Psoas muscle (tissue), 8 donors: ENCODE measurements around the gene MSX1. TPM values are rescaled to one million over a fixed set of nuclear protein-coding genes. Genes with fewer than 3 reads are reported as not detected.

Experiments
- ATAC-seq, 4 donors: fragments of 200-7000 bp; cut with Tn5 transposase; one replicate each; pipeline ENCODE4 v1.9.1; 2020; ENCODE audit warnings: moderate library complexity in 3 of 4, mild to moderate bottlenecking in 2 of 4
- DNase-seq, 2 donors: peaks; one replicate each; pipeline ENCODE4 v3.0.0-alpha.2; 2020
- H3K27ac ChIP-seq: fragments of 200-600 bp; one replicate; pipeline ENCODE4 v1.8.0; 2022
- H3K27me3 ChIP-seq, 3 donors: fragments of 200-600 bp in 1 of 3; one replicate each; pipeline versions ENCODE4 v1.6.1 to v1.8.0; 2013 to 2022; ENCODE audit warnings: low read length in 2 of 3, mild to moderate bottlenecking in 2 of 3, moderate library complexity in 1 of 3; ENCODE audit not compliant: insufficient read depth in 3 of 3
- H3K36me3 ChIP-seq, 2 donors: fragments of 200-600 bp in 1 of 2; one replicate each; pipeline versions ENCODE4 v1.6.1 to v1.8.0; 2013 to 2022; ENCODE audit warnings: low read depth in 1 of 2, mild to moderate bottlenecking in 1 of 2, moderate library complexity in 1 of 2; ENCODE audit not compliant: insufficient read depth in 1 of 2
- H3K4me1 ChIP-seq: fragments of 200-600 bp; one replicate; pipeline ENCODE4 v1.8.0; 2022
- H3K4me3 ChIP-seq: fragments of 200-600 bp; one replicate; pipeline ENCODE4 v1.8.0; 2022; ENCODE audit warnings: mild to moderate bottlenecking
- H3K9me3 ChIP-seq: fragments of 200-600 bp; one replicate; pipeline ENCODE4 v1.8.0; 2022
- CTCF ChIP-seq: fragments of 200-600 bp; IDR thresholded peaks from one replicate; pipeline ENCODE4 v1.8.0; 2022; ENCODE audit warnings: antibody characterized with exemption
- WGBS, 3 donors: extraction: QIAGEN DNeasy Blood & Tissue Kit; methylation state at CpG; one replicate each; pipeline versions ENCODE4 v1.1.6 to v1.1.7; 2013; 5-methylcytosine and 5-hydroxymethylcytosine counted together
- intact Hi-C, 2 donors: fragments of 100-400 bp; cut with DNase I; formaldehyde crosslinking; loops; one replicate each; pipeline versions ENCODE4 v1.11.0 to v1.14.2; 2022
- polyA plus RNA-seq, 3 donors: library from polyadenylated mRNA; stranded (reverse); fragments of 200-250 nt; gene quantifications; one replicate each; pipeline ENCODE4 v1.2.3, GENCODE V29; 2013
- total RNA-seq, 4 donors: library from RNA; stranded (reverse); fragmentation: NEBNext Ultra II Directional in 2 of 4; extraction: Animal tissue kit (Norgen Biotek cat#: 25700) in 2 of 4; gene quantifications; one replicate each; pipeline versions ENCODE4 v1.2.1 to v1.2.4, GENCODE V29; 2021 to 2023
- donor health status: healthy with polysubstance abuse.
- donor health status: DM: no; HTN: no; CAD: no; lungs with moderate emphysema.
- donor health status: Bipolar disorder and iron deficiency.
- donor health status: healthy.
- donor health status: DM: yes; HTN: yes; CAD: no.
- donor health status: DM: no; HTN: no; CAD: no.
- donor health status: DM: no; HTN: no; CAD: no.
- donor health status: DM: yes; HTN: yes; CAD: no.

Gene MSX1
- total and polyA plus RNA-seq, 7 donors = 1.1 to 3.7 (median 1.7) TPM

- ATAC-seq = no peak
- no peak for DNase-seq
- 15 to 25% (median 17%) methylated on average over 21 of the region's 21 CpGs for WGBS, 3 donors
- H3K27me3 ChIP-seq = peaks cover 0 to 100% (median 66%) of the 10 kb centered on the region in 3 donors
- no peak for TF ChIP-seq CTCF
- peak overlapping the region; percentile 46 for H3K27ac ChIP-seq
- intact Hi-C loops = no loop called here
- peak overlapping the region; percentile 83 for H3K4me3 ChIP-seq
- H3K36me3 ChIP-seq = peaks cover 0 to 8% of the 10 kb centered on the region in 2 donors
- no peaks in the 10 kb centered on the region for H3K9me3 ChIP-seq
- H3K4me1 ChIP-seq = peaks cover 11% of the 10 kb centered on the region
Observed at GRCh38 chr4:4861390-4862018, 2.0 kb downstream of the MSX1 start.

GRCh38 chr4:4862071-4862551 is 2.6 kb downstream of the MSX1 start:
- DNase-seq (peak in 1 of 2 donors; percentile 26), ATAC-seq (no peak)
- intact Hi-C loops = no loop called here
- Histone ChIP-seq H3K36me3 (peaks cover 0 to 8% of the 10 kb centered on the region in 2 donors), H3K27me3 (peaks cover 2 to 100% (median 67%) of the 10 kb centered on the region in 3 donors), H3K4me3 (no peak overlapping the region), H3K27ac (no peak overlapping the region), H3K9me3 (no peaks in the 10 kb centered on the region), H3K4me1 (peaks cover 9% of the 10 kb centered on the region)
- no peak for TF ChIP-seq CTCF
- 41 to 56% (median 47%) methylated on average over 16 of the region's 16 CpGs for WGBS, 3 donors

GRCh38 chr4:4862665-4863482 is 3.4 kb downstream of the MSX1 start:
- H3K4me1 ChIP-seq = peaks cover 9% of the 10 kb centered on the region
- H3K27me3 ChIP-seq = peaks cover 4 to 100% (median 66%) of the 10 kb centered on the region in 3 donors
- WGBS, 3 donors = 39 to 45% (median 43%) methylated on average over 36 to 51 of the region's 51 CpGs

GRCh38 chr4:4864443-4864939 is 5.0 kb downstream of the MSX1 start:
- no peaks in the 10 kb centered on the region for H3K9me3 ChIP-seq
- H3K36me3 ChIP-seq = peaks cover 0 to 8% of the 10 kb centered on the region in 2 donors
- 22 to 26% (median 24%) methylated on average over 25 of the region's 25 CpGs for WGBS, 3 donors
- intact Hi-C loops = no loop called here
- no peak for TF ChIP-seq CTCF
- H3K4me3 ChIP-seq = no peak overlapping the region
- no peak for ATAC-seq
- H3K4me1 ChIP-seq = peaks cover 9% of the 10 kb centered on the region
- H3K27me3 ChIP-seq = peaks cover 4 to 99% (median 69%) of the 10 kb centered on the region in 3 donors
- DNase-seq = no peak
- no peak overlapping the region for H3K27ac ChIP-seq

More at GRCh38 chr4:4862665-4863482, 3.4 kb downstream of the MSX1 start:
- intact Hi-C loops = no loop called here
- DNase-seq = peak in 1 of 2 donors; percentile 45
- H3K9me3 ChIP-seq = no peaks in the 10 kb centered on the region
- no peak for TF ChIP-seq CTCF
- H3K27ac ChIP-seq = no peak overlapping the region
- ATAC-seq = no peak
- H3K36me3 ChIP-seq = peaks cover 0 to 8% of the 10 kb centered on the region in 2 donors
- H3K4me3 ChIP-seq = no peak overlapping the region
